Stimulated activated CD8-positive, alpha-beta memory T cell treated with anti-CD3 and anti-CD28 coated beads, Interleukin-2, amount 100 ng/mL, for 48 hours (primary cell): ENCODE data around the gene MDFIC.

Source experiments
- DNase-seq, 2 donors: peaks; one replicate each; pipeline ENCODE4 v3.0.0-alpha.2; 2020; ENCODE audit warnings: low read depth in 2 of 2

The MDFIC gene

GRCh38 chr7:114928060-114928459, 6.2 kb downstream of the MDFIC start:
- DNase-seq, result no peak

GRCh38 chr7:114929570-114929969, 7.7 kb downstream of the MDFIC start:
- no peak for DNase-seq

- no peak for DNase-seq
Observed at GRCh38 chr7:114930107-114930661, 8.3 kb downstream of the MDFIC start.

DNA sequence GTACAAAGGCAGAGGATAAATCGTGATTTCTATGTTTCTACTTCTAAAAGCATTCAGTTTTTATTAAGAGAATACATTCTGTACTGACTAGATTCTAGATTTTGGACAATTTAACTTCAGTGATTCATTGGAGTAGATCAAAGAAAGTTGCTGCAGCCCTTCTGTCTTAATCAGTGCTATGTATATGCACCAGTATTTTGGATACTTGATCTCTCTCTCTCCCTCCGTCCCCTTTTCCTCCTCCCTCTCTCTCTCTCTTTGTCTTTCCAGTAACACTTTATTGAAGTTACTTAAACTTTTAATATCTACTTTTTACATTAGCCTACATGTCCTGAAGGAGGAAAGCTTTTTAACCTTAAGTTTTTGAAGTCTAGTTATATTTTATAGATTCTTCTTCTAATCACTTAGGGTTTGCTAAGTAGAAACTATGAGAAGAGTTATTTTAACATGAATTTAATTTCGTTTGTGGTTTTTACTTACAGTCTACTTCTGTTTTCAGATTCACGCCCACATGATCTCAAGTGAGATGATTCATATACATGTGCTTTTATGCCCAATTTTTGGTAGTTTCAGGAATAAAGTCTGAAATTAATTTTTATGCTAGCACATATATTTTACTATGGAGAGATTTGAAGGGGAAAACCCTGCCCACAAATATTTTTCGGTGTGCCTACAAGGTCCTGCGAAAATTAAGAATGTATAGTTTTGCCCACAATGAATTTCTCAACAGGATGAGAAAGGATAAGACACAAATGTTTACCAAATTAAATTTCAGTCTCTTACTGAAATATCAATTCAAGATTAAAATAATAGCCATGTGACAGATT, 9.1 kb downstream of the MDFIC start:
- no peak for DNase-seq

DNA sequence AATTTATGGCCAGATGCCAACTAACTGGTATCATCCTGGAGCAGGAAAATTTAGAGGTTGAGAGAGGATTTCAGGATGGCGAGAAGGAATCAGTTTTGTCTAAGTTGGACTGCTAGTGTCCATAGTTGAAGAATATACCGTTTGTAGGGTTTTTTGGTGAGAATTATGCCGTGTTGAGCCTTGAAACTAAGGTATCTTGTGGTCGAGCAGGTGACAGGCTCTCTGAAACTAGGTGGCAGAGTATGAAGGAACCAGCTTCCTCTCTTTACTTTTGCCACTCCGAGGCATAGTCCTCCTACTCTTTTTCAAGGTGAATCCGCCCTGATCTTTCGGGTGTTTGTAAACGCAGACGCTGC, 9.7 kb downstream of the MDFIC start:
- no peak for DNase-seq

GRCh38 chr7:114932991-114933390, 11.1 kb downstream of the MDFIC start:
- DNase-seq, result no peak

DNA sequence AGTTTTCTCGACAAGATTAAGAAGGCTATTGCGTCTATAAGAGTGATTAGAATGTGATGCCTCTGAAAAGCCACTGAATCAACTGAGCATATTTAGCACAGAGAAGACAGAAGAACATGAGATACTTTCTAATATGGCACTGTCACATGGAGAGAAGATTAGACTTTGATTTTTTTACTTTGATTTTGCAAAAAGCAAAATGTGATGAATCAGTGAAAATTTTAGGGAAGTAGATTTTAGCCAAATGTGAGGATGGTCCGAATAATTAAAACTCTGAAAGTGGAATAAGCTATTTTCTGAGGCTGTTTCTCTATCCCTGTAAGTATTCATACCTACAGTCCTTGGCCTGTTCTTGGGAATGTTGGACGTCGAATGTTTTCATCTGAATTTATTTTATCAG, 11.8 kb downstream of the MDFIC start:
- DNase-seq, result no peak

DNA sequence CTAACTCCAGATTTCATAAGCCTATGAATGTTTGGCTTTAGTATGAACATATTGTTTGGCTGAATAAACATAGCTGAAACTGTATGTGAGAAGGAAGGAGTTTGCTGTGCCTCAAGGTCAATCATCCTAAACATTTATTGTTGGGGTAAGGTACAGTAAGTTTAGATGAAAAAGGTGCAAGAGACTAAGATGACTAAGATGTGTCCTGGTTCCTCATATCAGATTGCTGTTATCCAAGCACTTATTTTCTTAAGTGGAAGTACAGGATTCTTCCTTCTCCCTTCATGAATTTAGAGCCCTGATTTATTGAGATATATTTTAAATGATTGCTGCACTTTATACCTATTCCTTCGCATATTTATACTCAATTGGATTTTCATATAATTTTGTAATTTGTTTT, 12.2 kb downstream of the MDFIC start:
- DNase-seq, result no peak

DNA sequence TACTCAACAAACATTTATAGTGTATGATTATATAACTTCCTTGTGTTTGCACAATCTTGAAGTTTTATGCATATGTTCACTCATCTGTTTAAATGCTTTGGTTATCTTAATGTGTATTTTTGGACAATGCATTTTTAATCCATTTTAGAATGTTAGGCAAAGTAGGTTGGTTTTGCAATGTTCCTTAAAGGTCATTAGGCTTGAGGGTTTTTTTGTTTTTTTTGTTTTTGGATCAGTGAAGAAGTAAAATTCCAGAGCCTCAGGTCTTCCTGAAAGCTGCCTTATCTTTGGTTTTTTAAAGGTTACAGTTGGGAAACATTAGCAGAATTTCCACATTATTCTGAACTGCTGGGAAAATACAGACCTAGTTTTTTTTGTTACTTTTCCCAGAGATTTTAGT, 12.8 kb downstream of the MDFIC start:
- no peak for DNase-seq

DNA sequence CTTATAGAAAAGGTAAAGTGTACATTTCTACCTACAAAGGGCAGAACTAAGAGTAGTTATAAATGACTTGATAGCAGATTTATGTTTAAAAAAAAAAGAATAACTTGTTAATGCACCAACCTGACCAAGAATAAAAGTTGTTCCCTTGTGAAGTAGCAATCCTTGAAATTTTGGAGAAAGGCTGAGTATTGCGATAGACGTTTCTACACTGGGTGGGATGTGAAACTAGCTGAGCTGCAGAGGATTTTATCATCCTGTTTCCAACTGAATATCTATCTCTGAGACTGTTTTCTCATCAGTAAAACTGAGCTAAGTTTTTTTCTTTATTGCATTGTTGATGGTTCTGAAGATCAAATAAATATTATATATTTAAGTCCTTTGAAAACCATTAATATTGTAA, 14.6 kb downstream of the MDFIC start:
- DNase-seq, result no peak

DNA sequence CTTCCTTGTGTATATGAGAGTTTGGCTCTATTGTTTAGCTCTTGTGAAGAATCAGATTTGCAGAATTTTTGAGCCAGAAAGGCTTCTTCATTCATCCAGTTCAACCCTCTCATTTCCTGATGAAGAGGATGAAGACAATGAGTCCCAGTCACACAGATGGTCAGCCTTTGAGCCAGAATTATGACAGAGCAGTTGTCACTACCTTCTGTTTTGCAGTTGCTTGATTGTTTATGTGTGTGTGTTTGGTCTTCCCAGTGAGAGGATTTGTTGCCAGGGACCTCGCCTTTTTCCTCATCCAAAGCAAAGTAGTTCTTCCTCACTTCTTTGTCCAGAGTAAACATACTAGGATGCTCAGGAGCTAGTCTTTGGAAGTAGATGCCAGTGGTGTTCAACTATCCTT, 15.6 kb downstream of the MDFIC start:
- no peak for DNase-seq

DNA sequence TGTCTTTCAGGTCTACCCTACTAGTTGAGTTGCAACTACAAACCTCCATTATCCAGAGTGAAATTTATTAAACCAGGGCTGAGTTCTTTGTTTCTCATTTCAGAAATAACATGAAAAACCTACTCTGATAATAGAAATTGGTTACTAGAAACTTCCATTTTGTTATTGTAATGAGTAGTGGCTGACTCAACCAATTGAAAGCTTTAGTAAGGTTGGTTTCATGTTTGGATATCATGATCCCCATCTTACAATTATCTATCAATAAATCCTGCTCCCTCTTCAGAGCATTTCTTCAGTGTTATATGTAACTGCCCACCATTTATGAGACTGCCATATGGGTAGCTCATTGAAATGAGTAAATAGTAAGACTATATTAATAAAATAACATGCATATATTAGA, 16.9 kb downstream of the MDFIC start:
- no peak for DNase-seq

DNA sequence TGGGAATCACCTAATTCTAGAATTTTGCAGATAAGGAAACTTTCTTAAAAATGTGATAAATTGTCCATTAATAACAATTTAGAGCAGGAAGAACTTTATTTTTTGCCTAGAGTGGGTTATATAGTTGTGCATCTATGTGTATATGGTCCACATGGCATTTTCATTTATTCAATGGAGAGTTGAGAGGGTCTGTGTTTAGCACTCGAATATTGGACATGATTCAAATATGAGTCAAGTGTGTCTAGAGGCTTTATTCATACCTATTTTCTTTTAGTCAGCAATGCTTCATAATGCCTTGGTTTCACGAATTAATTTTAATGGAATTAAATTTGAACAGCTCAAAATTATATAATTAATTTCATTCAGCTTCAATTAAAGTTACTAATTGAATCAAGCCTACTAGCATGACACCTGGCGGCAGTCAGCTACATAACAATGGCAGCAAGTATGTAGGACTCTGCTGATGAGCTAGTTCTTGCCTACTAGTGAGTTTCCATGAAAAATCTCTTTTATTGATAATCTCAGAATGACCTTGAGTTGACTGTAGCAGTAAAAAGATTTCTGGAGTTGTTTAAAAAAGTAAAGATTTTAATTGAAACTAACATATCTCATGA, 17.7 kb downstream of the MDFIC start:
- DNase-seq, result no peak

DNA sequence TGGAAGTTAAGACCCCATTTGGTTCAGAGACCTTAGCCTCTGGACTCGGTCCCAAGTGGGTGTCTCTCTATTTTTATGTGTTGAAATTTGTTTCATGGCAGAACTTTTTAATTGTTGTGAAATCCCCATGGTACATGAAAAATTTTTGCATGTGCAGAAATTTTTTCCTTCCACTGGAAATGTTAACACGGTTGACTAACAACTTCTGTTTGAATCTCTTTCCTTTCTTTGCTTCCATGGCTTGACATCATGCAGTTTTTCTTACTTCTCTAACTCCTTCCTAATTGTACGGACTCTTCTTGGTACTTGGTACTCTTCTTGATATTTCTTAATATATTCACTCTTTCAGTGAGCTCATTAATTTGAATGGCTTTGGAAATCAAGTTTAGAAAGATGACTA, 18.3 kb downstream of the MDFIC start:
- no peak for DNase-seq

- no peak for DNase-seq
Observed at GRCh38 chr7:114941692-114942091, 19.8 kb downstream of the MDFIC start.

GRCh38 chr7:114942446-114943175, 20.7 kb downstream of the MDFIC start:
- DNase-seq, result no peak

DNA sequence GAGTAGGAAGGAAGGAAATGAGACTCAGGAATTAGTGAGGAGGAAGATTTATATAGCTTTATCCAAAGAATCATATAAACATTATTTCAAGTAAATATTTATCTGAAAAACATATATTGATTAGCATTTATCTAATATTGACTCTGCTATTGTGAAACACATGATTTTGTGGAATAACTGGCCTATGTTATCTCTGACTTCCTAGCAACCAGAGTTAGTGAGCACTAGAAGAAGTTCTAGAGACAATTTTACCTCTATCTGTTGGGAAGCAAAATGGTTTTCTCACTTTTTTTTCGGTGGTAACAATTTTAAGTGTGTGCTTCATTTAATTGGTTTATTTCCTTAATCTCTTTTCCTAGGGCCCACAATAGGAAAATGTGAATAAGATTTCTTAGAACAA, 21.6 kb downstream of the MDFIC start:
- no peak for DNase-seq

GRCh38 chr7:114943953-114944744, 22.3 kb downstream of the MDFIC start:
- no peak for DNase-seq

DNA sequence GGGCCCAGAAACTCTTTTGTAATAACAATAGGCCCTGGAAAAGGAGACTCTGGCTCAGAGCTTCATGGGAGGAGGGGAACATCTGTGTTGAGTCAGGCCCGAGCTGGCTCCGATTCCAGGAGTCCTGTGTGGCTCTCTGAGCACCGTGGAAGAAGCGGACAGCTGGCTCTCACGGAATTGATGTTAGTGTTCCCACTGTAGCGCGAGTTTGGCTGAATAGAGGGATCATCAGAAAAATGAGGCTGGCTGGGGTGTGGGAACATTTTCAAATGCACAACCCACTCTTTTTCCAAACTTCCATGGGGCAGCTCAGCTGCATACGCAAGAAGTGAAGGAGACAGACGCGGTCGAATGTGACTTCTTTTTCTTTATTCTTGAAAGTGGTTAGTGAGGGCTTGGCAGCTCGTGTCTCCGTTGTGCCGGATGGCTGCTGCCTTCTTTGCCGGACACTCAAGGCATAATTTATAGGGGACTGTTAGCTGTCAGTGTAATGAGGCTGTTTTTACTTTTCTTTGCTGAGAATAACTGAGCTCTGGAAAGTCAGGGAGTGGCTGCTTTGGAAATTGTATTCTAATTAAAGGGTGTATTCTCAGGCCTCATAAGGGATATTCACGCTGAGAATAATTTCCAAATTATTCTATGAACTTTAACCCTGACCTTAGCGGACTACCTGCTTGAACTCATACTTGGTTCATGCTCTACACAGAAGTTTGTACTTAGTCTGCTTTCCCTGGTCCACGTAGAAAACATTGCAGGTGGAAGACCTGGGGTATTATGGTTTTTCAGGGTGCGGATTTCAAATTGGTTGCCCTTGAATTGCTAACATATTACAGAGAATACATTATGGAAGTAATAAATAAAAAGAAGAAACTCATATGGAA, 23.1 kb downstream of the MDFIC start:
- DNase-seq, result no peak

GRCh38 chr7:114949231-114949630, 27.3 kb downstream of the MDFIC start:
- no peak for DNase-seq

GRCh38 chr7:114952296-114952695, 30.4 kb downstream of the MDFIC start:
- no peak for DNase-seq
